GM12878 (cell line): ENCODE results near the gene LSR.

Source experiments
- BACH1 ChIP-seq: fragments of 450-650 bp; IDR thresholded peaks from 2 replicates; pipeline ENCODE4 v1.6.1; 2017; ENCODE audit warnings: mild to moderate bottlenecking, borderline replicate concordance
- CHD2 ChIP-seq: IDR thresholded peaks from 2 replicates; pipeline ENCODE4 v1.6.1; 2011; ENCODE audit warnings: low read depth, low read length, improper control_type of control experiment, borderline replicate concordance
- CTCF ChIP-seq, 3 experiments: IDR thresholded peaks in 2 of 3; conservative IDR thresholded peaks in 1 of 3; 2 replicates each; pipeline ENCODE4 v1.5.1; 2011; ENCODE audit warnings: low read depth in 3 of 3, low read length in 3 of 3, mild to moderate bottlenecking in 3 of 3, control low read depth in 2 of 3, moderate library complexity in 2 of 3, inconsistent platforms in 1 of 3, mixed read lengths in 1 of 3; ENCODE audit not compliant: control insufficient read depth in 2 of 3, insufficient read depth in 1 of 3; ENCODE audit errors: extremely low read depth in 1 of 3
- ESRRA ChIP-seq: IDR thresholded peaks from 2 replicates; pipeline ENCODE4 v1.6.1; 2012; ENCODE audit warnings: mild to moderate bottlenecking, low read length, improper control_type of control experiment
- MAX ChIP-seq: IDR thresholded peaks from 2 replicates; pipeline ENCODE4 v1.6.1; 2012; ENCODE audit warnings: low read depth, low read length, improper control_type of control experiment
- NBN ChIP-seq: fragments of 450-650 bp; IDR thresholded peaks from 2 replicates; pipeline ENCODE4 v1.6.1; 2016
- POLR2A ChIP-seq: IDR thresholded peaks from 2 replicates; pipeline ENCODE4 v1.6.1; 2011; ENCODE audit warnings: low read depth, mild to moderate bottlenecking, low read length
- PRDM15 ChIP-seq: fragments of 450-650 bp; formaldehyde crosslinking; IDR thresholded peaks from 2 replicates; pipeline ENCODE4 v1.4.0; 2020; ENCODE audit warnings: mild to moderate bottlenecking, moderate library complexity
- SREBF2 ChIP-seq: IDR thresholded peaks from 2 replicates; pipeline ENCODE4 v1.6.1; 2012; ENCODE audit warnings: mild to moderate bottlenecking, low read length
- STAT1 ChIP-seq: fragments of 450-650 bp; conservative IDR thresholded peaks from 2 replicates; pipeline ENCODE4 v1.6.1; 2014; ENCODE audit warnings: antibody characterized with exemption, mild to moderate bottlenecking
- TCF12 ChIP-seq: IDR thresholded peaks from 2 replicates; pipeline ENCODE4 v1.6.1; 2011; ENCODE audit warnings: low read depth, mild to moderate bottlenecking, low read length
- TCF3 ChIP-seq: IDR thresholded peaks from 2 replicates; pipeline ENCODE4 v1.6.1; 2012; ENCODE audit warnings: low read depth, mild to moderate bottlenecking, low read length, borderline replicate concordance; ENCODE audit not compliant: insufficient read depth

- no peak for TF ChIP-seq STAT1
- TF ChIP-seq ESRRA = no peak
- TF ChIP-seq POLR2A = no peak
- no peak for TF ChIP-seq PRDM15 (CRISPR knock-in tag)
- TF ChIP-seq MAX = no peak
- TF ChIP-seq CTCF (IDR thresholded peaks at IDR 0.05 in 2 of 3, conservative IDR thresholded peaks at IDR 0.05 in 1 of 3; ENCODE audit: control insufficient read depth in 2 of 3, extremely low read depth in 1 of 3, insufficient read depth in 1 of 3, low read depth in 3 of 3, low read length in 3 of 3) = no peak
- TF ChIP-seq TCF12 = no peak
- TF ChIP-seq BACH1 = no peak
- no peak for TF ChIP-seq SREBF2
- no peak for TF ChIP-seq CHD2
- TF ChIP-seq TCF3 = no peak
- no peak for TF ChIP-seq NBN
Measured at GRCh38 chr19:35314858-35315470, 66.2 kb downstream of the LSR start.
